GM19043 (cell line): ENCODE results near the gene TFB2M.
A peak's percentile ranks its signal among the peaks of the same experiment; 100 is the strongest.

Source experiments
- ATAC-seq: cut with Tn5 transposase; IDR thresholded peaks from one replicate; pipeline ENCODE4 v1.9.1; 2021; ENCODE audit warnings: low read depth; ENCODE audit not compliant: unreplicated experiment

Gene TFB2M

DNA sequence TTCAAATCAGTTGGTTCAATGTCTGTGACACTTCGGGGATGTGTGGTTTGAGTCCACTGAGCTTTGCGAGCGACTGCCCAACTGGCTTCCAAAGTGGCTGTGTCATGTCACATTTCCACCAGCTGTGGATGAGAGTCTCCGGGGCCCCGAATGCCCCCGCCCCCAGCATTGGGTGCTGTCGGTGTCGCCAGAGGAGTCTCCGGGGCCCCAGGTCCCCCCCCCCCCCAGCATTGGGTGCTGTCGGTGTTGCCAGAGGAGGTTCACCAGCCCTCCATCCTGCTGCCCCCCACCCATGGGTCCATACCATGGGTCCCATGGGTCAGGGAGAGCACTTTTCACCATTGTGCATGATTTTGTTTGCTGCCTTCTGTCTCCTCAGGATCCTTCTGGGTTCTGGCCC is 49.9 kb downstream of the TFB2M start:
- ATAC-seq = no peak

DNA sequence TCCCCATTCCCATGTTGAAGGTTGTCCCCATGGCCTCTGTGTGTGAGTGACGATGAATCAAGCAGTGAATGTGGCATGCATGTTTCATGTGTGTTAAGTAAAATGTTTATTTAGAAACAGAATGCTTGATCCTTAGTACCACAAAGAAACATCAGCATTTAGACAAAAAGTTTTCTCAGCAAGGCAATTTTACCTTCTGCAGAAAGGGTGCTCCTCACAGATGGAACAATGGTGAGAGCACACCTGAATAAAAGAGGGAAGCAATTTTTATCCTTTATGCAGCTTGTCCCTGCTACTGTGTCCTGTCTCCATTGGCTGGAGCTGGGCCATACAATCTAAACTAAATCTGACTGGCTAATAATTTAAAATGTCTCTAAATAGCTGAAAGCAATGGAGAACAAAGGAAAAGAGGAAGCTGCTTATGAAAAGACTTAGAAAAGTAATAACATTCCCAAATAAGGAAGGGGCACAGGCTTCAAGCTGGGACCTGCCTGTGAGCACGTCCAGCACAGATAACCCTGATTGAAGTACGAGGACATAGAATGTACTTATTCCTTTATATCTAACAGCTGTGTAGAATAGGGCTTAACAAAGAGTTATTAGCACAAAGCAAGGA is 50.6 kb downstream of the TFB2M start:
- no peak for ATAC-seq

DNA sequence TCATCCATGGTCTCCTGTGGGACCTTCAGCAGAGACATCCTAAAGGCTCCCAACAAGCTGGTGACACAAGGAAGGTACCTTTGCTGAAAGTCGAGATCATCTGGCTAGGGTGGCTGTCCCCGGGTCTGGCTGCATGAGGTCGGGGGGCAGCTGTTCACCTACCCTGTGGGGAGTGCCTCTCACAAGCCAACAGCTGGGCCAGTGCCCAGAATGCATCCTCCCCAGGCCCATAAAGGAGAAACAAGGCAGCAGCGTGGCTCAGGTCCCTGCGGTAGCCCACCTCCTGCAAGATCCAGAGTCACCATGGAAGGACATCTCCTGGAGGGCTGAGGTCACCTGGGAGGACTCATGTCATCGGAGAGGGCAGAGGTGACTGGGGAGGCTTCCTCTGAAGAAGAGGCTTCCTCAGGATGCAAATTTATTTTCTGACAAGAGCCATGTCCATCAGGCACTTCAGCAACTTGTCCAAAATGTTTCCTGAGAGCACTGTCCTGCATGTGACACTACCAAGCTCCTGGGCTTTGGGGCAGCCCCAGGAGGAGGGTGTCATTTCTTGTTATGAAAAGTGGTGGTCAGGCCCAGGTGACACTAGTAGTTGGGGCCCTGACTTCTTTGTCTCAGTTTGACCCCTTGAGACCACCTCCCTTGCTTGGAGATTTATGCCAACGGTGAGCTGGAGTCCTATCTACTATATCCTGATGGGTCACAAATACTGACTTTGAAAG is 52.3 kb downstream of the TFB2M start:
- ATAC-seq = no peak

DNA sequence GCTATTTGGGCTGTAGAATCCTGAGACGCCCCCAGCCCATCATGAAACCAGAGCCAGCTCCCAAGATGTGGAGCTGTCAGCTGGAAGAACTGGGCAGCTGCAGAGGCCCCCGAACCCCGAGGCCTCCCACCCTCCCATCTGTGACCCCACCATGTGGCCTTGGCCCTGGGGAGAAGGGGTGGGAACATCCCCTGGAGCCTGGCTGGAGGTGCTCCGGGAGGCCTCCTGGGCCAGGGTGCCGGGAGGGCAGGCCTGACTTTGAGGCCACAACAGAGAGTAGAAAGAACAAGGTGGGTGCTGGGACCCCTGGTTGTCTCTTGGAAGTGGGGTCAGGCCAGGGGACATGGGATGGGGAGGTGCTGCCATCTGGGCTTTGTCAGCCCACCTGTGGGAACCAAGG is 53.0 kb downstream of the TFB2M start:
- ATAC-seq = no peak

DNA sequence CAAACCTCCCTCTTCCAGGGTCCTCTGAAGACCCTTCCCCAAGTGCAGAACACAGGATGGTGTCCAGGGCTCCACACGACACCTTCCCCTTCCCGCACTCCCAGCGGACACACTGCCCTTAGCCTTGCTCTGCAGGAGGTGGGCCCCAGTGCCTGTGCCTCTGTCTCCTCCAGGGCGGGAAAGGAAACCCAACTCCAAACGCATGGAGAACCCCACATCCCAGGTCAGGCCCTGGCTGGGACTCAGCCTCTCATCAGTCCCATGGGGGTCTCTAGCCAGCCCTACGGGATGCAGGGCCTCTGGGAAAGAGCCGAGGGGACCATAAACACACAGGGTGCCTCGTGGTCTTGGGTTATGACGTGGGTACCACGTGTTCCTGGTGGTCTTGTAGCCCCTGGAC is 53.4 kb downstream of the TFB2M start:
- no peak for ATAC-seq

DNA sequence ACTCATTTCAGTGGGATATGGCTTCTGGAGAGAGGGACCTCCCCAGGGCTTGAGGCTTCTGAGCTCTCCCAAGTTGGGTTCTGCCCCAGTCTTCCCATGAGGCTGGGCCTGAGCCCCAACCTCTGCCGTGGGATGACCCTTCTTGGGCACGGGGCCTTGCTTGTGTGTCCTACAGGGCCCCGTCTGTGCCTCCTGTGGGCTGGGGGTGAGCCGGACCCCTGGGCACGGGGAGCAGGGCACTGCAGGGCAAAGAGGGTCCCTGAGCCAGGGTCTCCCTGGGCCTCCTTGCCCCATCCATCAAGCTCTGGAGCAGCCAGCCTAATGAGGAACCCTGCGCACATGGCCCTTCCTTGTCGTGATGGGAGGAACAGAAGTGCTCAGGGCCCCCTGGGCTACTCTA is 53.8 kb downstream of the TFB2M start:
- ATAC-seq = no peak

DNA sequence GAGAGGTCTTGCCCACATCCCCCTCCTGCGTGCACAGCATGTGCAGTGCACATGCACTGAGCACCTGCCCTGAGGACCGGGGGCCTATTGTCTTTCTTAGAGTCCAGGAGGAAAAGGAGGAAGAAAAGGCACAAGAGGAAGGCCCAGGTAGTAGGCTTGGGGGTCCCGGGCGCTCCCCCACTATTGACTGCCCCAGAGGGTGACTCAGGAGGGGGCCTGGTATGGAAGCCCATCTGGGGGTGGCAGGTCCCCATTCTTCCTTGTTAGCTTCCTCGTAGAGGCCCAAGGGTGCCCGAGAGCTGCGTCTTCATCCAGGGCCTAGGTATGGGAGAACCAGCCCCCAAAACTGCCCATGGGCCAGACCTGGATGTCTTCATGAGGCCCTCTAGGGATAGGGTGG is 54.9 kb downstream of the TFB2M start:
- ATAC-seq = no peak

DNA sequence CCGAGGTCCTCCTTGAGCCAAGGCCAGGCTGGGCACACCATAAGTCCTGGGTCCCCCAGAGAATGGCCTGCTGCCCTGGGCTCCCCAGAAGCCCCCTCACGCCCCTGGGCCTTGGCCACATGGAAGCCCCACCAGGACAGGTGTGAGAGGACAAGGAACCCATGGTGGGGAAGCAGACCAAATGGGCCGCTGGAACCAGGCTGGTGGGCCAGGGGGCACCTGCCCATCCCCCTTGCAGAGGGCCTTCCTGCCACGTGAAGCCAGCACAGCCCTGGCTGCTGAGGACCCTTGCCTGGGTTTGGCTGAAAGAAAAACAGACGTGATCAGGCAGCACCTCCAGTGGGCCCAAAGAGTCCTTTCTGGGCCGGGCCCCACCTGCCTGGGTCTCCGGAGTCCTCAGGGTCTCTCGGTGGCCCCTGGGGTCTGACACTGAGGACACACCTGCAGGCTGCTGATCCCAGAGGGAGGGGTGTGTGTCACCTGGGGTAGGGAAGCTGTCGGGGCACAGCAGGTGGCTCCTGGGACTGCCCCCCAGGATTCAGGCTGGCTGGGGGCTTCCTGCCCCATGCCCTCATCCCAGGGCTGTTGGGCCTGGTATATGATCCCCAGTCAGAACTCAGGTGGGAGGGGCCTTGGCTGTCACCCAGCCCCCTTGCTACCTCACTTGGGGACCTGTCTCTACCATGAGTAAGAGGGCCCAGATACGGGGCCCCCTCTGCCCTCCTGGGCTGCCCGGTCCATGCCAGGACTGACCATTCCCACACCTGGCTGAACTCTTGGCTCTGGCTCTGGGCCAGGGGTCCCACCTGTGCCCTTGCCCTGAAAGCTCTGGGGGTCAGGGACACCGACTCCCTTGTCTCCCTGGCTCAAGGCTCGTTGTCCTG is 55.7 kb downstream of the TFB2M start:
- ATAC-seq = no peak

DNA sequence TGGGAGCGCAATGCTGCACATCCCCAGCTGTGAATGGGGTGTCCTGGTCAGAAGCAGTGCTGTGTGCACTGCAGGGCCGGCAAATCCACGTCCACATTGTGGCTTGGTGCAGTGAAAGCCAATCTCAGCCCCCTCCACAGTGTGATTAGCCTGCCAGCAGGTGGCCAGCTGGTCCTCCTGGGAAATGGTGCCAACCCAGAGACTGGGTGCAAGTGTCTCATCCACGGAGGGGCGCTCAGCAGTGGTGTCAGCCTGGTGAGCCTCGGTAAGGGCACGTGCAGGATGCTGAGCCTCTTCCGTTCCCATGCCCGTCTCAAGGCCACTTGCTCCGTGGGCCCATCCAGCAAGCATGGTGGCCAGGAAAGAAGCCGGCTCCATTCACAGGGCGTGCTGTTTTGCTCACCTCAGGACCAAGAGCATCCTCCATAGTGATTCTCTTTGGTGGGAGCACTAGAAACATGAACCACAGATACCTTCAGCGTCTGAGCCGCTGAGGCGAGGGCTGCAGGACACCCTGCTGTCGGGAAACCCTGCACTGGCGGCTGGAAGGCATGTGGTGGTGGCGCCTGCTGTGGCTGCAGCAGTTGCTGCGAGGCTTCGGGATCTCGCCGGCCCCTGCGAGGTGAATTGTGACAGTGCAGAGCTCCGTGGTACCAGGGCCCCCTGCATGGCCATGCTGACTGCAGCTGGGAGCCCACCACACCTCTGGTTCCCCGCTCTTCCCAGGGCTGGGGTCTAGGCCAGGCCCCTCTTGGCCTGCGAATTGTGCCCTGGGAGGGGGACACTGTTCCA is 57.0 kb downstream of the TFB2M start:
- no peak for ATAC-seq

DNA sequence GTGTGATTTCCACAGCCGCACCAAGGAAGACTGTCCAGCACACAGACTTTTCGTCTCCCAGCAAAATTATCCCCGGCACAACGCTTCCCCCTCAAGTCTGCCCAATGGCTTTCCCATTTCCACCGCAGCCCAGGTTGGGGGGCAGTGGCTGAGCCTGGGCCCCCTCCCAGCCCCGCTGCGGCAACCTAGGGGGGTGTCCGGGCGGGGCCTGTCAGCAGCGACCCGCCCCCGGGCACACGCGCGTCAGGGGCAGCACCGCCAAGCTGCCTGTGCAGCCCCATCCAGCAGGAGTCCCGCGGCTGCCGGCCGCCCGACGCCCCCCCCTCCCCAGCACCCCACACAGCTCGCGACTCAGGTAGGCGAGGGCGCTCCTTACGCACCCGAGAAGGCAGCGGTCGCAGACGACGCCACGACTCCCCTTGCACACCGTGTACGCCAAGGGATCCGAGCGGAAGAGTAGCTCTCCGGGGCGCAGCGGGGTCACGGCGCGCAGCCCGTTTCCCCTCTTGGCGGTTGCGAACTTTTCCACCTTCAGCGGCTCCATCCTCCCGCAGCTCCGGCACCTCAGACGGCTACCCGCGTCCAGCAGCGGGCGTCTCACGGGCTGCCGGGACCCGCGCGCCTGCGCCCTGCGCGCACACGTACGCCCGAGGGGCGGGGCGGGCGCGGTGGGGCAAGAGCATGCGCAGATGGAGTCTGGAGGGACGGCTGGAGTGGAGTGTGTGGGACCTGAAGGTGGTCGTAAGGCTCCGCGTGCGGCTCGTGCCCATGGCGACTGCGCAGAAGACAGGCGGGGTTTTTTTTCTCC is 59.2 kb downstream of the TFB2M start, which contains the start of gene SMYD3:
Gene SMYD3, minus strand, starts transcription at position 606 of the 808 bp plus-strand sequence.
- peak; percentile 93 for ATAC-seq

DNA sequence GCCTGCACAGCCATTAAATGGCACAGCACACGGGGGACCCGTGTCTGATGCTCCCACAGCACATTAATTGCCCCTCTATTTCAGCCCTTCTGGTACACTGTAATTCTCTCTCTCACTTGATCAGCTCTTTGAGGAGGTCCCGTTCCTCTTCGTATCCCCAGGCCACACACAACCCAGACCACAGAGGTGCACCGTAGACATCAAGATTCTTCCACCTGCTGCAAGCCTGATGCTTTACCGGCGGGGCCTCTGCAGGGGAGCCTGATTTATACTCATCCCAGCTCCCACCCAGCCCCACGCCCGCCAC is 59.7 kb downstream of the TFB2M start:
- peak; percentile 12 for ATAC-seq

DNA sequence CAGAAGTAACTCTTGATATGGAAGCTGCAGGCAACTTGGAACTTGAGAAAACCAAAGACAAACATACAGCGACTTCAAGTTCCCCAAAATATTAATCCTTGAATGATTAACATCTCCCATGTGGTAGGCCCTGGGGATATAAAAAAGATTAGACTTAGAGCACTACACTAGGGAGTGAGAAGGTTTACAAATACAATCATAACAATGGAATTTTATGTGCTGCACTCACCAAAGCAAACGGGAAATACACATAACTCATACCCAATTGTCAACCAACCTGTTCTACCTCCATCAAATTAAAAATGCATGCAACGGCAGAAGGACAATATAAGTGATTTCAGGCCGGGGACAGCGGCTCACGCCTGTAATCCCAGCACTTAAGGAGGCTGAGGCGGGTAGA is 62.7 kb downstream of the TFB2M start:
- ATAC-seq = no peak

DNA sequence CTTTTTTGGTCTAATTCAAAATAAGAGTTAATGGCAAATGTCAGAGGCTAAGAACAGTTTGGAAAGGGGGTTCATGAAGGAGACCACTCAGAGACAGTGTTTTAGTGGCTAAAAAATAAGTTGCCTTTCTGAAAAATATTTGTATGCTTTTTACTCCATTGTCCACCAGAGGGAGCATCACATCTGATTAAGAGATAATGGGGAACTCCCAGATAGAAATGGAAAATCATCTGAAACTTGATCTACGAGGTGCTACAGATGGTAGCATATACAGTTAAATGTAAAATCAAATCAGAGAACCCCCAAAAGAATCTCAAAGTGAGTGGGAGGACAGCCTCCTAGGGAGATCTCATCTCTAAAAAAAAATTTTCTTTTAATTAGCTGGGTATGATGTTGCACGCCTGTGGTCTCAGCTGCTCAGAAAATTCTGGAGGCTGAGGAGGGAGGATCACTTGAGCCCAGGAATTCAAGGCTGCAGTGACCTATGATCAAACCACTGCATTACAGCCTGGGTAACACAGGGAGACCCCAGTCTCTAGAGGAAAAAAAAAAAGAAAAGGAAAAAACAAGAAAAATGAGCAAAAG is 68.6 kb downstream of the TFB2M start:
- ATAC-seq = no peak

DNA sequence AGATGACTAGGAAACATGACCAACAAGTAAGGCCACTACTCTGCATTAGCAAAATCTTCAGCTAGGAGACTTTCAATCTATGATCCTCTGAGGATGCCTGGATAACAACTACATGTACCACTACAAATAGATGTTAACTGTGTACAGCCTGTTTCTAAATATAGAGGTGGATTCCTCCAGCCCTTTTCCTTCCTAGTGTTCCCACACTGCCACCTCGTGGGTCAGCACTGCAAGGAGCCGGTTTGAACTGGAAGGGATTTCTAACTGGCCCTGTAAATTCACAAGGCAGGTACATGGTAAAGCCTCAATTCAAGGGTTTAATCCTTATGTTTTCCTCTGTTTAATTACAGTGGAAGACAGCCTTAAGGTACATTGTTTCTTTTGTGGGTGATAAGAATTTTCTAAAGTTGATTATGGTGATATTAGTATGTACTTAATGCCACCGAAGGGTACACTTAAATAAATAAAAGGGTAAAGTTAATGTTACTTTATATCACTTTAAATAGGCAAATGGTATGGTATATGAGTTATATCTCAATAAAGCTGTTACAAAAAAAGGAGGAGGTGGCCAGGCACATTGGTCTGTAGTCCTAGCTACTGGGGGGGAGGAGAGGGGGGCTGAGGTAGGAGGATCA is 73.3 kb downstream of the TFB2M start:
- no peak for ATAC-seq

DNA sequence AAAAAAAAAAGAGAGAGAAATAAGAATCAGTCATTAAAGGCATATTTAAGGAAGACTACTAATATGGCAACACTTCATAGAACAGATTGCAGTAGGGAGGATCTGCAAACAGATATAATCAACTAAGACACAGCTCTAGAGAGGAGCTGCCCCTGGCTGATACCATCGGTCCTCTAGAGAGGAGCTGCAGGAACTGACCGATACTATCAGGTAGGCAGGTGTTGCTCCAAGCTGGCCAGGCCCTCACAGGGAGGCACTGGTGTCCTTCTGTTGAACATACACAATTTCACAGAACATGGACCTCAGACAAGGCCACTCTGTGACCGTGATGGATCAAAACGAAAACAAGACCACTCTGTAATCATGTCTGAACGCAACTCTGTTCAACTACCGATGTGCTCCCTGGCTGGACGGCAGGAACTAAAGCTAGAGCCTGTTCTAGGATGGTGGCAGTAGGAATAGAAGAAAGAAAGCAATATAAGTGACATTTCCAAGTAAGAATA is 74.5 kb downstream of the TFB2M start:
- ATAC-seq = no peak
